HG03558 (cell line): ENCODE measurements around the gene UGT1A1.

Source experiments
- ATAC-seq: cut with Tn5 transposase; IDR thresholded peaks from one replicate; pipeline ENCODE4 v1.9.1; 2021; ENCODE audit warnings: moderate number of reproducible peaks; ENCODE audit not compliant: unreplicated experiment; ENCODE audit errors: extremely low read depth

The UGT1A1 gene

DNA sequence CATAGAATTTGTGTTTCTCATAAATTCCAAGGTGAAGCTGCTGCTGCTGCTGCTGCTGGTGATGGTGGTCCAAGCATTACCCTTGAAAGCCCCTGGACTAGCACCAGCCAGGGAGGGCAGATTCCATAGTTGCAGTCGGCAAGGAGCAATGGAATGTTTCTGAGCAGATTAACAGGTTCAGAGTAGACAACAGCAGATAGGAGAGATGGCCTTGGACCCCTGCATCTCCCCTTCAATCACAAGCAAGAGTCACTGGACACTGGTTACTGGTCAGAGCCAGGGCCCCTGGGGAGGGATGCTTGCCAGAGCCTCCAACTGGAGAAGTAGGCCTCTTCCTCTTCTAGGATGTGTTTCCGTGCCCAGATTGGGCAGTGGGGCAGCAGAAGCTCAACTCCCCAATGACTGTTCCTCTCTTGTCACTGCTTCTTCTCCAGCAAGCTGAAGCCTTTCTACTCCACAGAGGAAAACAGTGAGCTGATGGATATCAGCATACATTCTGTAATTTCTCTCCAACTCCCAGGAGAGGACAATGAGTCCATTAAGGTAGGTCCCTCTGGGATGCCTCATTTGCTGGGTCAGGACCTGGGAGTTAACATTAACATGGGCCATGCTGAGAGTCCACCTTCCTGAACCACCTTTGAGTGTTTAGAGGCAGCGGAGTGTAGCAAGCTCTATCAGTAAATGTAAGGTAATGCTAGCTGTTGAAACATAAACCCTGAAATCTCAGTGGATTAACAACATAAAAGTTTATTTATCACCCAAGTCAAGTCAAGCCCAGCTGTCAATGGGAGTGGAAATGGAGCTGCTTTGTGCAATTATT is 53.4 kb downstream of the UGT1A1 start:
- no peak for ATAC-seq

DNA sequence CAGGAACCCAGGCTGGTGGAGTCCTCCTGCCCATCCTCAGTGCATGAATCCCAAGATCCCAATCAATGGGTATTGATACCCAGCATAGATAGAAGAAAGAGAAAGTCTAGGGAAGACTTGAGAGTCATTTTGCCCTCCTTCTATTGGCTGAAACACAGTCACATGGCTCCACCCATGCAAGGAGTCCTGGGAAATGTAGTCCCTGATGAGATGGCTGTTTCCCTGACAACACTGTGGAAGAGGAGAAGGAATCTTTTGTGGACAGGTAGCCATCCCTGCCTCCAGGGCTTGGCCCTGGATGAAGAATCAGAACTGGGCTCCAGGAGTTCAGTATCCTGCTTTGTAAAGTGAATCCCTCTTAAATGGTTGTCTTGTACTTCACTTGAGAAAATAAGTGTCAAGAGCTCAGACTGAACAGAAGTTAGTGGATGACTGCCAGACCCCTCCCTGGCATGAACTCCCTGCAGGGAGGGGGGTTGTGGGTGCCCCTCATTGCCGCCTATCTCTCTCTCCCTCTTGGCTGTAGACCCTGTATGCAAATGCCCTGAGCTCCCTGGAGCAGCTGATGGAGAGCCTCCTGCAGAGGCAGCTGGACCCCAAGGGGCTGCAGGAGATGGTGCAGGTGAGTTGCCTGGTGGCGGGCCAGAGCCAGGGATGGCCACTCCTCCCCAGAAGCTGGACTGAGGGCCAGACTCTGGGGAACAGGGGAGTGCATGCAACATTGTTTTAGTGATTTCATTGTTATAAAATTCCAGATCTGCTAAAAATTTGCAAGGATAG is 54.2 kb downstream of the UGT1A1 start:
- no peak for ATAC-seq

GRCh38 chr2:233815861-233816260 is 55.8 kb downstream of the UGT1A1 start:
- no peak for ATAC-seq

GRCh38 chr2:233816334-233816733 is 56.3 kb downstream of the UGT1A1 start:
- ATAC-seq, result no peak

DNA sequence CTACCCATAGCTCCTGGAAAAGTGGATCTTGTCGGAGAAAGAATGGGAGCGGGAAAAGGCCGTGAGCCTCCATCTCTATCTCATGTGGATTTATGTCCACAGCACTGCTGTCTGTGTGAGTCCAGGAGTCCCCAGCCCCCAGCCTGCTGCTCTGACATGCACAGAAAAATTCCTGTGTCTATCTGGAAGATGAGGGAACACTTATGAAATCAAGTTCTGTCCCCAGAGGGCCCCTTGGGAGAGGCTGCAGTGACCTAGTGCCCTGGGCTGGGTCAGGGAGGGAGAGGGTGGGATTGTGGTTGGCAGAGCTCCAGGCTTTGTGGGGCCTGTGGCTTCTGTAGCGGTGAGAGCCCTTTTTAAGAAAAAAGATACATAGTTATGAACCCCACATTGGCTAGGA is 56.7 kb downstream of the UGT1A1 start:
- no peak for ATAC-seq

GRCh38 chr2:233817361-233817911 is 57.4 kb downstream of the UGT1A1 start:
- no peak for ATAC-seq

DNA sequence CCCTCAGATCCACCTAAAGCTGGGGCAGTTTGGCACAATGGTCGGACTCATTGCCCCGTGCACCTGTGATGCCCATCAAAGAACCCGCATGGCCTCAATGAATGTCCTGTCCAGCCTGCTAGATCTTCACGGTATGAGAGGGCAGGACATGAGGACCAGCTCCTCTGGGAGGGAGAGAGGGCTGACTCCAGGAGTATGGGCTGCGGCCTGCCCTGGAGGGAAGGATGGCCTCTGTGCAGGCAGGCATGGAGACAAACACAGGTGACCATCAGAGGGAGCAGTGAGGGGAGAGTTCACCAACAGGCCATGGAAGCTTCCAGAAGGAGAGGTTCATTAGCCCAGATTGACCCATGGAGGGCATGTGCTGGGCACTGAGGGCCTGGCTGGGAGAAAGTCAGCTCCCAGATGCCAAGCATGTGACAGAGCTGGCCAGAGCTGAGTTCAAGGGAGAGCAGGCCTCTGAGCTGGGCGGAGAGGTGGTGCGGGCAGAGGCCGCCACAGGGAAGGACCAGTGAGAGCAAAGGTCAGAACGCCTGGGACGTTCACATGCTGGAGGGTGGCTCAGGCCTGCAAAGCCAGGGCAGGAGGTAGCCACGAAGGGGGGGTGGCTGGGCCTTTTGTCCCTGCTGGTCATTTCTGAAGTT is 58.0 kb downstream of the UGT1A1 start:
- ATAC-seq, result no peak

DNA sequence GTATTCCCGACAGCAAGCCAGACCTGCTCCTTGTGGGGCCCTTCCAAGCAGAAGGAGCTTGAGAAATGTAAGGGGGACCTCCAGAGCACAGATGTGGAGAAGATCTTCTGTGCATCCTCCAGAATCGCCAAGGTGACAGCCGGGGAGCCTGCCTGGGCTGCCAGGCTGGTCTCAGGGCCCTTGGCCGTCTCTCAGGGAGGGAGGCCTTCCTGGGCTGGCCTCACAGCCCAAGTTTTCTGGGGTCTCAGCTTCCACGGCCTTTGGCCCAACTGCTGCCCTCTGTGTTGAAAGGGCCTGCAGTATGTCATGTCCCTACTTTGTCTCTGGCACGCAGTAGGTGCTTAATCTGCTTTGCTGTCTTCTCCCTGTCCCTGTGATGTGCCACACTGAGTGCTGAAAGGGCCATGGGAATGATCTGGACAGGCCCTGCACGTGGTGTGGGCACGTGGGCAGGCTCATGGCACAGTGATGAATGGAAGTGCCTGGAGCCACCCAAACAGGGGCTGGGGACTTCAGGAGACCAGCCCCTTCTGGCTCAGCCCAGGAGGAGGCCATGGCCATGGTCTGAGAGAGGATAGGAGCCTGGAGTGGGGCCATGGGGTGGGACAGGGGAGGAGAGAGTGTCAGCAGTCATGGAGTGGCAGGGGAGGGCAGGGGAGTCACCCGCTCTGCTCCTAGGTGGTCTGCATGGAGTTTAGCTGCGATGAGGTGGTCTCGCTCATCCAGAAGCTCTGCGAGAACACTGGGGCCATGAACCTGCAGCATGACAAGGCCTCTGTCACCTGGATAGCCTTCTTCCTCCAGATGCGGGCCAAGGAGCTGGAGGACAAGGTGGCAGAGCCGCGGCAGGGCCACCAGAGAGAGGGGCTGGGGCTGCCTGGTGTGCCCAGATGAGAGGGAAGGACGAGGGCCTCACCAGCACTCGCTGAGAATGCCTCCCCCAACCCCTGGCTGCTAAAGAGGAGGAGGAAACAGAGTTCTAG is 58.9 kb downstream of the UGT1A1 start:
- no peak for ATAC-seq

DNA sequence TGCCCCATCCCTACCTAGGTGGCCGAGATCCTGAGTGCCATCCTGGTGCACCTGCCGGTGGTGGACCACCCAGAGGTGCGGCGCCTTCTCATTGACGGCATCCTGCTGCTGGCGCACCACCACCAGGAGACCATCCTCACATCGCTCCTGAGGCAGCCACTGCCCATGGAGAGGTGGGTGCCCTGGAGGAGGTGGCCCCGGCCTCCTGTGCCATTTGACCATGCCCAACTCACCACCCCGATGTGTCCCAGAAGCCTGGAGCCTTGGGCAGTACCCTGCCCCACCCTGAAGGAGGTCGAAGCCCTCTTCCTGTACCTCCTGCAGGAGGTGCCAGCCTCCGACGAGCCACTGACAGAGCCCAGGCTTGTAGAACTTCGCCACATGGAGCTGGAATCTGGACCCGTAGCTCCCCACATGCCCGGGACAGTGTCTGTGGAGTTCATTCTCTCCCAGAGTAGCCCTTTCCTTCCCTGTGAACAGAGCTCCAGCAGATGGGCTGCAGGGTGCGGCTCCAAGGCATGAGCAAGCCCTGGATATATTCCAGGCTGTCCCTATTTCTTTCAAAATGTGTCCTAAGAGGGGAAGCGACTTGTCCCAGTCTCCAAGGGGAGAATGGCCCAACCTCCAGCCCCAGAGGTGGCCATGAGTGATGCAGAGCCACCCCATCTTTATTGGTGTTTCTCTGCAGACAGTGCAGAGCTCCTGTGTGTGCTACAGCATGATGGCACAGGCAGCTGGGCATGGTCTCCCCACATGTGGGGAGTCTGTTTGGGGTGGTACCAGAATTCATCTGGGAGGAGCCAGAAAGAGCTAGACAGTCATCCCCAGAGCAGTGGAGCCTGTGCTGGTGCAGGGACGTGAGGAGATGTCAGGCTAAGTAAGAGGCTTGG is 60.1 kb downstream of the UGT1A1 start:
- no peak for ATAC-seq

DNA sequence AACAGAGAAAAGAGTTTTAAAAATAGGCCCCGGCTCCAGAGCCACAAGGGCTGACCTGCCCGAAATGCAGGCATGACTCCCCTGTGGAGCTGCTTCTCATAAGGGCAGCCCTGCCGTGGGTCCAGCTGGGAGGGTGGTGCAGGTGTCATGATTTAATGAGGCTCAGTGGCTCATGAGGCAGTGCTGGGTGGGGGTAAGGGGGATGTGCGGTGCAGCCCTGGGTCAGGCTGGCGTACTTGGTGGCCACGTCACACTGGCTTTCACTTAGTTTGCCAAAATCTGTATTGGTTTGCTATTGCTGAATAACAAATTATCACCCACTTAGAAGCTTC is 60.7 kb downstream of the UGT1A1 start:
- ATAC-seq, result no peak

DNA sequence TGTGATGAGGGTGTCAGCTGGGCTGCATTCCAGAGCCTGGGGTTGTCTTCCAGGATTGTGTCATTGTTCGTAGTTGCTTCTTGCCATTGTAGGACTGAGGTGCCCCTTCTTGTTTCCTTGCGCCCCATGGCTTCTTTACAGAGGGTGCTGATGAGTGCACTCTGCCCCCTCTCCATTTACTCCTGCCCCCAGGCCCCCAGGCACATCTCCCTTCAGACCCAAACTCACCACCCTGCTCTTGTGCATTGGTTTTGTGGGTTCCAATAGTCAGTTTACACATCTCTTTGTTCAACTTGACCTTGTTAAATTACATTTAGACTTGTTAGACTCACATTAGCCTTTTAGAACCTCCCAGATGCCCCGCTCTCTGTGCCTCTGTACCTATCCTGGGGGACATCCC is 61.1 kb downstream of the UGT1A1 start:
- ATAC-seq, result no peak

DNA sequence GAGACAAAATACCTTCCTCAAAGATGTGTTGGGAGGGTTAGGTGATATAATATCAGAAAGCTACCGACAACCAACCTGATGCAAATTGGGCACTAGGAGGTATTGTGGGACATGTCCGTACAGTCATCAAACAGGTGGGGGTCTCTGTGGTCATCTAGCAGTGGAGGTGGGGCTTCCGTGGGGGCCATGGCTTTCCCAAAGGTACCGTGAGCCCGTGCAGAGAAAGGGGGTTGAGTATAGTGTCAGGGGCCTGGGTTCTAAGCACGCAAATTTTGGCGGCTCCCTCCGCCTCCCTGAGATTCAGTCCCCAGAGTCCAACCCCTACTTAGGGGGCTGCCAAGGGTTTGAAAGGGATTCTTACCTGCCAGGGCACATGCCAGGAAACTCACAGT is 61.6 kb downstream of the UGT1A1 start:
- no peak for ATAC-seq

- no peak for ATAC-seq
These were observed 62.2 kb downstream of the UGT1A1 start for GRCh38 chr2:233822101-233822771.
